Activated gamma-delta T cell (primary cell): Measurements from ENCODE around the gene DNAJB4.
"Not testable (repeated sequence)": the region's sequence is repeated elsewhere in the genome, so short reads cannot be mapped to it uniquely, and the experiment has no call there.

ENCODE experiments used
- DNase-seq: peaks from one replicate; lab custom pipeline; 2025; lab: John Stamatoyannopoulos, UW

The DNAJB4 gene

DNA sequence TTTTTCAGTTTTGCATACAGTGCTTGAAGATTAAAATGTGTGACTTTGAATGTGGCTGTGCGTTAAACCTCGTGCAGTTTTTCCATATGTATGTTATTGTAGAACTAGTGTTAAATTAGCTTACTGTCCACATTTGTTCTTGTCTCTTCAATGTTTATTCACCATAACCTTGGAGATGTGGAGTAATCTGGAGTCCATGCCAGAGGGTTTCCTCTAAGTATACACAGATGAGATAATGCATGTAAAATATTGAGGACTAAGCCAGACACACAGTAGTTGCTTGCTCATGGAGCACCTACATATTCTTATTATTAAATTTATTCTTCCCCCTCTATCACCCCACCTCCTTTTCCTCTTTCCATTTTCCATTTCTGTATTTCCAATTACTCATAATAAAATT is 33.3 kb downstream of the DNAJB4 start:
- DNase-seq: no peak

DNA sequence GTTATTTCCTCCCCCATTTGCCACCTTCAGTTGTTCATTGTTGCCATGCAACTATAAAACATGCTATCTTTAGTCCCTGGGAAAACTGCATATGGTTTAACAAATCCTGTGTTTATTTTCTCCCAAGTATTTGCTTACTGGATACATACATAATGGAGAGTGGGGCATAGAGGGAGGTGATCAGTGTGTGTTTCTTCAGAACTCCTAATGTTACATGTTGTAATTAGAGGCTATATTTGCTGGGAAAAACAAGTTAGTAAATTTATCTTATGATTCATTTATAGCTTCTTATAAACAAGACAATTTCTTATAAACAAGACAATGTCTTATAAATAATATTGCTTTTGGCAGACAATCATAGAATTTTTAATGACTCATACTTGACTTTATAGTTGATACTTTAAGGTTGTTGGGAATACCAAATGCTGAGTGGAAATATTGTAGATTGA is 33.8 kb downstream of the DNAJB4 start:
- no peak for DNase-seq

DNA sequence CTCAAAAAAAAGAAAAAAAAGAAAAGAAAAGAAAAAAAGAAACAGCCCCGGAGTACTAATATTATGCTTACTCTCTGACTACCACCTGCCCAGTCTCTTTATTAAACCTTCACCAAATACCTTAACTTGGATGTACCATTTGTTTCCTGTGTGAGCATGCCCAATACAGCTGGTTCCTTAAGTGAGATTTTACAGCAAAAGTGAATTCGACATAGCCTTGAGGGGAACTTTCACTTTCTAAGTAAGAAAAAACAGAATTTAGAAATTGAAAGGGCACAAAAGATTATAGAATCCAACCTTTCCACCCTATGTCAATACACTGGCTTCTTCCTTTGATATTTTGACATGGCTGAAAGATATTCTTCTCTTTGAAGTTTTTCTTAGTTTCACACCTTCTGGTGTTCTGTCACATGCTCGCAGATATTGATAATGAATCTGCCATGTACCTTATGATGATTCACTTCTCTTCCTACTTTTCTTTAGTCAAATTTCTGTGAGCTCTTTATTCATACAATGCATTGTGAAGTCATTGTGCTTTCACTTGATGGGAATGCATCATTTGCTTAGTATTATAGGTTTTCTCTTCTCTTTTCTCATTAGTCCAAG is 35.8 kb downstream of the DNAJB4 start:
- DNase-seq: no peak

DNA sequence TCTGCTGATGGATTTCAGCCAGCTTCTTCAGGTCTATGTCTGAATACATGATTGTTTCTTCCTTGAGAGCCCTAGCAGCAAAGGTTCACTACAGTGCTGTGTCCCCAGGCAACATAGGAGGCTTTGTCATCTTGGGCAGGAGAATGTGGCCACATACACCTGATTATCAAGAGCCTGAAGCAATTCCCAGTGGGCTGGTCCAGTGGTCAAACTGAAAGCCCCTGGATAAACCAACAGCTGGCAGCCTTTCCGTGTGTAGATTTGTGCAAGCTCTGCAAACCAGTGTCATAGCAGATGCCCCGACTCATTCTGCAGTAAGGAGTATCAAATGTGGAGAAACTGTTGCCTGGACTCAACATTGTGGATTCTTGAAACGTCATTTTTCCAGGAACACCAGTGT is 38.7 kb downstream of the DNAJB4 start:
- DNase-seq: no peak

DNA sequence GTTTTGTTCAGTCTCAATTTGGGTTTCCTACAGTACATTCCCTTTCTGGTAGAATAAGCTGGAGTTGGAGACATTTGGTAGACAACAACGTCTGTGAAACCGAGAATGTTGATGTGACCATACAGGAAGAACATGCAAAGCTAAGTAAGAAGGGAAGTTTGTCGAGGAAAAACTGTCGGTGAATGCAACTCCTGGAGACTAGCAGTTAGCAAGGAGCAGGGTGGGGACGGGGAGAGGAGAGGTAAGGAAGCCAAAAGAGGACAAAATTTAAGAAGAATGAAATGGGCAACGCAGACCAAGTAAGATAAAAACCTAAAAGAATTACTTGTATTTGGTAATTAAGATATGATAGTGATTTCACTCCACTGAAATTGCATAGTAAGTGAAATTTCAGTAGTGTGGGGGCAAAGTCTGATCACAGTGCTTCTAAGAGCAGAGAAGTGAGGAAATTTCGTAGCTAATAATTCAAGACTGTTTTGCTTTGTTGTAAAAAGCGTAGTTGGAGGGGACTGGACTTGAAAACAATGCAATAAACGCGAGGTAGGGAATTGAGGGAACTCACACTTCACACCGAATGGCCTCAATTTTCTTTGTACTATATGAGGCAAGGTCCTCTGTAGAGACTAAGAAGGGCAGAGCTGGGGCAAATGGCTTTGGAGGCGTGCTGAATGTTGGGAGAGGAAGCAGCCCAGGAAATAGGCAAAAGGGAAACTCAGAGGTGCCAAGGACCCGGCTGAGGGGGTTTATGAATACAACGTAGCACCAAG is 40.2 kb downstream of the DNAJB4 start:
- no peak for DNase-seq

DNA sequence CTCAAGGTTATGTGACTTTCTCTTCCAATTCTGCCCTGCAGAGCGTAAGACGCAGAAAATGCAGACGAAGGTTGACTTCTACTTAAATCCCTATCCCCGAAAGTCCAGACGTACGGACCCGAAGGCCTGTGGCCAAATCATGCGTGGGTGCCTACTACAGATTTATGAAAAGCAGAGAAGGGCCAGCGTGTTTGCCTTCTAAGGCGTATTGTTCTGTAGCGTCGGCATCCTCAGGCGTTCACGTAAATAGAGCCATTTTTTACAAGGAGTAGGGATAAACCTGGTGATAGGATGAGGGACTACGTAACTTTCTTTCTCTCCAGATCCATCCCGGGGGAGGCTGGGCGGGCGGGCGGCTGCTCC is 40.8 kb downstream of the DNAJB4 start:
- DNase-seq: no peak

DNA sequence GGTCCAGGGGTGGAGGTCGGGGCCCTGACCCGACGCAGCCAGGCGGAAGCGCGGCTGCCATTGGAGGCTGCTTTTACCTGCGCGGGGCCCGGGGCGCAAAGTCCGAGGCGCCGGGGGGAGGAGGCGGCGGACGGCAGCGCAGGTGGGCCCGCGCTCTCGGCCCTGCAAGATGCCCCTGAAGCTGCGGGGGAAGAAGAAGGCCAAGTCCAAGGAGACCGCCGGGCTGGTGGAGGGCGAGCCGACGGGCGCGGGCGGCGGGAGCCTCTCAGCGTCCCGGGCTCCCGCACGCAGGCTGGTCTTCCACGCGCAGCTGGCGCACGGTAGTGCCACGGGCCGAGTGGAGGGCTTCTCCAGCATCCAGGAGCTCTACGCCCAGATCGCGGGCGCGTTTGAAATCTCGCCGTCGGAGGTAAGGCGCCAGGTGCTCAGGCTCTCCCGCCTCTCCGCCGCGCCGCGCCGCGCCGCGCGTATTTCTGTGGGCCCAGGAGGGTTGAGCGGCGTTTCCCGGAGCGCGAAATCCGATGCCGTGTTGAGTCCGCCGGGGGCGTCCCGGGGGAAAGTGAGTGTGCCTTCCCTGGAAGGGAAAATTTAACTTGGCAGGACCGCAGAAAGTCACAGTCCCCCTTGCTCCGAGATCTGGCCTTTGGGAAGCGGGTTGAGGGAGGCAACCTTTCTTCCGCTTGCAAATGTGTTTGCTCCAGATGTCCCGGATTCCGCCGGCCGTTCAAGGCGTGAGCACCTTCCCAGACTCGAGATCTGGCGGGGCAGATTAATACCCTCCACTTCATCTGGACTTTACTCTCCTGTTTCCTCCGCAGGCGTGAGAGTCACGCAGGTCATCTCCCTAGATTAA is 41.4 kb downstream of the DNAJB4 start, which contains the start of gene GIPC2:
Gene GIPC2, plus strand, starts transcription at position 41 of the 853 bp plus-strand sequence. Its CDS starts 129 bp downstream, at position 170.
- no peak for DNase-seq

DNA sequence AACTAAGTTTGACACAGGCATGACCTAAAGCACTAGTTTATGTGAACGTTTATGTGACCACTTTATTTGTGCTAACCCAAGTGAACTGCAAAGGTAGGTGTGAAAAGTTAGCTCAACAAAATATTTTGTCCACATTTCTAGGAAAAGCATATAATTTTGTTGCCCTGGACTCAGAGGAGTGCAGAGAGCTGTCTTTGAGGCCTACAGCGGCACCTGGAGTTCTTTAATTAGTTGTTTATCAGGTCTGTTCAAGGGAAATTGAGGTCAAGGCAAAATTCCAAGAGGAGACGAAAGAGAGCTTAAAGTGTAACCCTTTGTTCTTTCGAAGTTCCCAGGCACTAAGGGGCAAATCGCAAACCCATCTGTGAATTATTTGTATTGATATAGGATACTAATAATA is 42.4 kb downstream of the DNAJB4 start:
- no peak for DNase-seq

DNA sequence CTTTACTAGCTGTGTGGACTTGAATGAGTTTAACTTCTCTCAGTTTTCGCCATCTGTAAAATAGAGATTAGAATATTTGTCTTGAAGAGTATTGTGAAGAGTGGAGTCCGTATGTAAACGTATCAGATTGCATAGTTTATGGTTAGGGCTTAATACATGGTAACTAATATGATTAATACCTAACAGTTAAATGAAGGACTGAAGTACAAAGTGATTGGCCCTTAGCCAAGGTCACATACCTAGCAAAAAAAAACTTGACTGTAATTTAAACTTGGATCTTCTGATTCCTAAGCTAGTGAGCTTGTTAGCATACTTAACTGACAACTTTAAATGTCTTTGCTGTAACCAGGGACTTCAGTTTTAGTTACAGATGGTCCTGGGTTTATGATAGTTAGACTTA is 42.9 kb downstream of the DNAJB4 start:
- DNase-seq: no peak

DNA sequence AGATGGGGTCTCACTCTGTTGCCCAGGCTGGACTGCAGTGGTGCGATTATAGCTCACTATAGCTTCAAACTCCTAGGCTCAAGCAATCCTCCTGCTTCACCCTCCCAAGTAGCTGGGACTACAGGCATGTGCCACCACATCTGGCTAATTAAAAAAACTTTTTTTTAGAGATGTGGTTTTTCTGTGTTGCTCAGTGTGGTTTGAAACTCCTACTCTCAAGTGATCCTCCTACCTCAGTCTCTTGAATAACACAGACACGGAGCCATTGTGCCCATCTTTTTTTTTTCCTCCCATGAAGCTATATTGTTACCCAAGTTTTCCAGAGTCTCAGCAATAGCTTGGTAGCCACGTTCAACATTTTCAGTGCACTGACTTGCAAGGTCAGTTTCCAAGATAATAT is 43.7 kb downstream of the DNAJB4 start:
- DNase-seq: no peak

DNA sequence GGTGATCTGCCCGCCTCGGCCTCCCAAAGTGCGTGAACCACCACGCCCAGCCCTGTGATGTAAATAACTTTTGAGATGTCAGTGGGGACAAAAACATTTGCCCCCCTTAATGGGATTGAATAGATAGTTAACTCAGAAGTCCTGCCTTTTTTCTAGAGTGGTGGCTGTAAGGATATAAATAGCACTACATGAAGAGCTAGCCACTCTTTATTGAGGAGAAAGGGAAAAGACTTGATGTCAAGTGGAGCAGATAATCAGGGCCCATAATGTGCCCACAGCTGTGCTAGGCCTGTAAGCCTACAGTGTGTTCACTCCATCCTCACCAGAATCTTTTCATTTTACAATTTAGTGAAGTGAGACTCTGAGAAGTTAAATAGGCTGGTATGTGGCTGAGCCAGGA is 44.7 kb downstream of the DNAJB4 start:
- no peak for DNase-seq

DNA sequence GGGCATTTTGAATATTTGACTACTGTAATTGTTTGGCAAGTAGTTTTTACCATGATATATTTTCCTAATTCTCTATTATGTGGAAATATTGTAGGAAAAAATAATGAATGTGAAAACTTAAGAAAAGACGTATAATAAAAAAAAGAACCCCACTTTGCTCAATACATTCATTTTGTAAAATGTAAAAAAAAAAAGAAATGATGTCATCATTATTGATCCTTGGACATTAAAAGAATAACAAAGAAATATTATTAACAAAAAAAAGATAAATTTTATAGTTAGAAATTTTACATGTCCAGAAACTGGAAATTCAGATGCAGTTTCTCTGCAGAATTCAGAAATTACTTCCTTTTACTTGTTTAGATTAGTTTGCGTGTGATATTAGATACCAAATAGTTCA is 46.3 kb downstream of the DNAJB4 start:
- DNase-seq: no peak

DNA sequence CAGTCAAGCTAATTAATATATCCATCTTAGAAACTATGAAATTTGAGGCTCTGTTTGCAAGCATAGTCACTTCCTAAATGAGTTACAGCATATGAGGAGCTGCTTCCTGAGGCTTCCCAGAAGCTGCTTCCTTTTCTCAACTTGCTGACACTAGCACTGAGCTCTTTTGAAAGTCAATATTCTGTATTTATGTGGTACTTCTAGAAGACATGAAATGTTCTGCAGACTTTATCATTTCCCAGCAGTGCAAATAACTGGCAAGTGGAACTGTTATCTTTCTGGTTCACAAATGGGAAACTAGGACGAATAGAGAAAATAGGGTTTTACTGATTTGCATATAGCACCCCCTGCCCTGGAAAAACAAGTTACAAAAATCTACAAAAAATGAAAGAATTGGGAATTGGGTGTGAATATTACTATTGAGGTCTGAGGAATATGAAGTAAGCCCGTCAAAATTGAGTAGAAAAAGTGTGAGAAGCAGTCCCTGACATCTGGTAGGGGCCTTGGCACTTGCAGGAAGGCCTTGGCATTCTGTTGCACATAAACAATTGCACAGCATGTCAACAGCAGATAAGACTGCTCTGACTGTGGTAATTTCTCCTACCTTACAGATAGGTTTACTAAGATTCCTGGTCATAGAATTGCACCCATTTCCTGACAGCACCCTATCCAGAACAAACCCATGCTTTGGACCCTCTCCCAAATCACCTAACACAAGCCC is 48.1 kb downstream of the DNAJB4 start:
- no peak for DNase-seq

DNA sequence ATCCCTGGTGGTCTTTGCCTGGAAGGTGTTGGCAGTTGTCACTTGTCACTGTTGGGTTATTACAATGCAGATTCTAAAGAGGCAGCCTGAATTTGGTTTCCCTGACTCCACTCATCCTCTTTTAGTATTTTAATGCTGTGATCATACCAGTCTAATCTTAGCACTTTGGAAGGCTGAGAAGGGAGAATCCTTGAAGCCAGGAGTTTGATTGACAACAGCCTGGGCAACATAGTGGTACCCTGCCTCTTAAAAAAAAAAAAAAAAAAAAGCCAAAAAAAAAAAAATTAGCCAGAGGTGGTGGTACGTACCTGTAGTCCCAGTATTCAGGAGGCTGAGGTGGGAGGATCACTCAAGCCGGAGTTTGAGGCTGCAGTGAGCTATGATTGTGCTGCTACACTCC is 48.8 kb downstream of the DNAJB4 start:
- no peak for DNase-seq

DNA sequence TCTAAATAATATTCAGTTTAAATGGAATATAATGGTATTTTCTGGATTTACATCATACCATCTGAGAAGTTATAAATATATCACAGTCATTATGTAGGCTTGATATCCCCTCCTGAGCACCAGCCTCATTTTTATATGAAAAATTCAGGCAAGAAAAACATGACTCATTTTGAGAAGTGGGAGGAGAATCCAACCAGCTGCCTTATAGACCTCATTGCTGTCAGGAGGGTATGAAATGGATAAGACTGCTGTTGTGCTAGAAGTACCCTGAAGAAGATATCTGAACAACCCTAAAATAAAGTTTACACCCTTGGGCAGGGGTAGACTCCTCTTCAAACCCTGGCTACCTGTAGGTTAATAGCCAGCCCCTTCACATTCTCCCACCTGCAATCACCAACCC is 49.8 kb downstream of the DNAJB4 start:
- DNase-seq: no peak

DNA sequence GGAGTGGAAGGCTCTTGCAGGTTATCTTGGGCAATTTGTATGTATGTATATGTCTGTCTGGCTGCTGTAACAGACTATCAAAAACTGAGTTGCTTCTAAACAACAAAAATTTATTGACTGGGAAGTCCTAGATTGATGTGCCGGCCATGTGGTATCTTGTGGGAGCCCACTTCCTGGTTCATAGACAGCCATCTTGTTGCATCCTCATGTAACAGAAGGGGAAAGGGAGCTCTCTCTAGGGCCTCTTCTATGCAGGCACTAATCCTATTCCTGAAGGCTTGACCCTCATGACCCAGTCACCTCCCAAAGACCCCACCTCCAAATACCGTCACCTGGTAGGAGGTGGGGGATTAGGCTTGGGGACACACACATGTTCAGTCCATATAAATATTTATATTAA is 50.2 kb downstream of the DNAJB4 start:
- no peak for DNase-seq

DNA sequence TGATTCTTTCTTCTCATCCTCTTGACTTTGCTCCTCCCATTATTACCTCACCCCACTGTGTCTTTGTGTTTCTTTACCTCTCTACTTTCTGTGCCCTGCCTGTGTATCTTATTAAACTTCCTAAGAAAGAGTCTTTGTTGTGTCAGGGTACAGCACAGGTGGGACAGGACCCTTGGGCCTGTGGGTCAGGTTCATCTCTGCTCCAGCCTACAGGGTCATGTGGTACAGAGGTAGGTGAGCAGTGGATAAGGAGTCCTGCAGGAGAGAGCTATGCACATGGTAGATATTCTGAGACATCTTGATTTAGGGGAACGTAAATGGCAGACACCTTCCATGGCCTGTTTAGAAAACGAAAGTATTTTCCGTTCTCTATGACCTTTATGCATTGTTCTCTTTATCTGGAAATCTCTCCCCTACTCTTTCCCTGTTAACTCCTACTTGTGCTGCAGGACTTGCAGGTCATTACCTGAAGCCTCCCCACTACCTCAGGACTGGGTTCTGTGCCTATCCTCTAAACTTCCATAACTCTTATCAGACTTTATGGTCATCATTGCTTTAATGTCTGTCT is 50.9 kb downstream of the DNAJB4 start:
- no peak for DNase-seq

DNA sequence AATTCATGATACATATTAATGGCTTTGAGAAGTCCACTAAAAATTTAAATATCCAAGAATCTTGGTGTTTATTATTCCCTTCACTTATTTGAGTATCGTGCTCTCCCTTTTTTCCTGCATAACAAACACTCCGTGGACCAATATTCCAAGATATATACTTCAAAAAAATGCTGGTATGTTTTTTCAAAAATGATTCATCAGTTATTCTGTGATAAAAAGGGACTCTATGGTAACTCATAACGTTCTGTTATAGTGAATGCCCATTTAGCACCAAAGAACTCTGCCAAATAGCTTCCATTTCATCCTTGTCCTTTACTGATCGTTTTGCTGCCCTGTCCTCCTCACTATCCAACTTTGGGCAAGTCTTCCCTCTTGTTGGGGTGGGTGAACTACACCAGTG is 53.9 kb downstream of the DNAJB4 start:
- DNase-seq: no peak

DNA sequence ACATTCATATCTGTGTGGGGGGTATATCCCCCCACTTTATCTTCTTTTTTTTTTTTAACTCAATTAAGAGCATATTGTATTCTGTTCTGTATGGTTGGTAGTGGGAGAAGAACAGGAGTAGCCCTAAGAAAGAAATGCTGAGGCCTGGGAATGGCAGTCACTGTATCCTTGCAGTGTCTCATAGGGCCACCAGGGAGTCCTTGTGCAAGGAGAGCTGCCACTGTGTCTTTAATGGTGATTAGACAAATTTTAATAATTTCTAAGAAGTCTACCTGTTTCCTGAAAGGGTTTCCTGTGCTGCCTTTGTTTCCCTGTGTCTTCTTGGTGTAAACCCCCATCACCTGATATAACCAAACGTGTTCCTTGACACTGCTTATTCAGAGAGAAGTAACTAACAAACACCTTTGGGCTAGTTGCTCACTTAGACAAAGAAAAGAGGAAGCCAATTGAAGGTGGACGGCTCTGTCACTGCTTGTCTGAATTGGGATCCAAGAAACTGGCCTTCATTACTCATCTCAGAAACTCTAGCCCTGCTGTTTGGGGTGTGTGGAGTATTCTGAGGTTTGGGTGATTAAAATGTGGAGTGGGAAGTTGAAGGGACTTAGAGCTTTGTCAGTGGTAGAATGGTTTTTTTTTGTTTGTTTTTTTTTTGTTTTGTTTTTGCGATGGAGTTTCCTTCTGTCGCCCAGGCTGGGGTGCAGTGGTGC is 56.3 kb downstream of the DNAJB4 start:
- no peak for DNase-seq

DNA sequence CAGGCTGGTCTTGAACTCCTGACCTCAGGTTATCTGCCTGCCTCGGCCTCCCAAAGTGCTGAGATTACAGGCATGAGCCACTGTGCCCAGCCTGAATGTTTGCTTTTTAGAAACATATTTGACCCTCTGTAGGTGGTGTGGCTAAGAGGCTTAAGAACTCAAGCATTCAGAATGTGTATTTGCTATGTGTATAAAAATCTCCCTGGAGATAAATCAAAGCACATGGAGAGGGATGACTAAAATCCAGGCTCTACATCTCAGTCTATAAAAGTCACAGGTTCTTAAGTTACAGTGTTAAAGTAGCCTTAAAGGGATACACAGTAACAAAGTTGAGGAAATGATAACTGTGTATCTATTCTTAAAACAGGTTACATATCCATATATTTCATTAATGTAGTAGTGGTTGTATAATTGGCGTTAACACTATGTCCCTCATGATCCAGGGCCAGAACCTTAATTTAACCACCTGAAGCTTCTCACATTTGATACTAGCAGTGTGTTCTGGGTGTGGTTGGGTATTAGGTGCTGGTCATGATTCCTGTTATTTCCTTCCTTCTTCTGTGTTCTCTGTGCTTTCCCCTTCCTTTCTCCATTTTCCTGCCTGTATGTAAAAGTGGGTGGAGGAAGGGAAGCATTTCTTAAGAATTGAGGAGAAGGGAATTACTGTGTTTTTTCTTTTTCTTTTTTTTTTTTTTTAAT is 57.2 kb downstream of the DNAJB4 start:
- DNase-seq: no peak

DNA sequence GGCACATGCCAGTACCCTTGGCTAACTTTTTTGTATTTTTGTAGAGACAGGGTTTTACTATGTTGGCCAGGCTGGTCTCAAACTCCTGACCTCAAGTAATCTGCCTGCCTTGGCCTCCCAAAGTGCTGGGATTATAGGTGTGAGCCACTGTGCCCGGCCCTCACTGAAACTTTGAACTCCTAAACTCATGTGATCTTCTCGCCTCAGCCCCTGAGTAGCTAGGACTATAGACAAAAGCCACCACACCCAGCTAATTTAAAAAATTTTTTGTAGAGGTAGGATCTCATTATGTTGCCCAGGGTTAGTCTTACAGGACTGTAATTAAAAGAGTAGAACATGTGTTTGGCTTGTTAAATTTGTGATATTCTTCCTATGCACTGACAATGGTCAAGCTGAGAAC is 60.1 kb downstream of the DNAJB4 start:
- DNase-seq: not testable (repeated sequence)
